OCI-LY3 (cell line): ENCODE results near the gene PPIP5K2.

Source experiments
- H2AFZ ChIP-seq: fragments of 200-600, 300-600 bp; shearing (Covaris generic); 2 replicates; pipeline ENCODE4 v1.6.0; 2014; ENCODE audit warnings: antibody characterized with exemption, low read depth, low read length
- H3K27ac ChIP-seq: fragments of 200-600, 300-600 bp; sonication (generic); 2 replicates; pipeline ENCODE4 v1.5.1; 2014; ENCODE audit warnings: mild to moderate bottlenecking, low read length, moderate library complexity, mixed read lengths
- H3K27me3 ChIP-seq: fragments of 200-600, 300-600 bp; sonication (generic); 2 replicates; pipeline ENCODE4 v1.6.1; 2014; ENCODE audit warnings: low read depth, low read length, mixed read lengths
- H3K36me3 ChIP-seq: fragments of 200-600, 300-600 bp; sonication (generic); replicated peaks from 2 replicates; pipeline ENCODE3; 2014; ENCODE audit warnings: low read depth, low read length, mixed read lengths
- H3K4me1 ChIP-seq: fragments of 300-600, 200-600 bp; sonication (generic); 2 replicates; pipeline ENCODE4 v1.6.1; 2014; ENCODE audit warnings: low read length, mixed read lengths
- H3K4me2 ChIP-seq: fragments of 200-600, 300-600 bp; sonication (generic); 2 replicates; pipeline ENCODE4 v1.6.1; 2014; ENCODE audit warnings: low read length, mixed read lengths
- H3K4me3 ChIP-seq: fragments of 300-600, 200-600 bp; sonication (generic); 2 replicates; pipeline ENCODE4 v1.5.1; 2014; ENCODE audit warnings: antibody characterized with exemption, mild to moderate bottlenecking, low read length, moderate library complexity
- H3K79me2 ChIP-seq: fragments of 300-600, 200-600 bp; shearing (Covaris generic); 2 replicates; pipeline ENCODE4 v1.6.1; 2014; ENCODE audit warnings: mild to moderate bottlenecking, low read length, mixed read lengths
- H3K9ac ChIP-seq: fragments of 300-600, 200-600 bp; shearing (Covaris generic); 2 replicates; pipeline ENCODE4 v1.6.0; 2014; ENCODE audit warnings: mild to moderate bottlenecking, low read length, moderate library complexity
- H3K9me3 ChIP-seq: fragments of 200-600, 300-600 bp; shearing (Covaris generic); 2 replicates; pipeline ENCODE4 v1.6.1; 2014; ENCODE audit warnings: low read length, mixed read lengths; ENCODE audit not compliant: insufficient read depth
- H4K20me1 ChIP-seq: fragments of 200-600, 300-600 bp; sonication (generic); 2 replicates; pipeline ENCODE4 v1.6.1; 2016; ENCODE audit warnings: low read length, mixed read lengths; ENCODE audit not compliant: insufficient read depth
- EZH2phosphoT487 ChIP-seq: fragments of 200-600 bp; shearing (Covaris generic); IDR thresholded peaks from 2 replicates; pipeline ENCODE4 v1.6.1; 2018; ENCODE audit warnings: antibody characterized with exemption, mixed run types, low read depth
- TF ChIP-seq, protein P1 (sequence below): fragments of 200-600, 300-600 bp; sonication (generic); IDR thresholded peaks from 2 replicates; pipeline ENCODE4 v1.5.1; 2014; ENCODE audit warnings: antibody characterized with exemption, low read length, low read depth

The PPIP5K2 gene

DNA sequence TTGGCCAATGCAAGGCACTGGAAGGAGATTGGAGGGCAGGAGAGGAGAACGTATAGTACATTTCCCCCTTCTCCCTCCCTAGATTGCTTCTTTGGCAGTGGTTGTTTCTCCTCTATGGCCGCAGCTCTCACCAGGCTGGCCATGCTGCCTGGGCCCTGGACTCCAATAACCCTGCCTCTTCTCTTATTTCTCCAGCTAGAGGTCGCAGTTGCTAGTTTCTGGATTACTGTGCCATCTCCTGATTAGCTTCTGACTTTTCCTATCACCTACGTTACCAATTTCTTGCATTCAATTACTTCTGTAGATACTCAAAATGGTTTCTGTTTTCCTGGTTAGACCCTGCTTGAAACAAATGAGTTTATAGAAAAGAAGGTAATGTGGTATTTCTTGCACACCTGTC, 136.1 kb downstream of the PPIP5K2 start:
- TF ChIP-seq, protein P1, sequence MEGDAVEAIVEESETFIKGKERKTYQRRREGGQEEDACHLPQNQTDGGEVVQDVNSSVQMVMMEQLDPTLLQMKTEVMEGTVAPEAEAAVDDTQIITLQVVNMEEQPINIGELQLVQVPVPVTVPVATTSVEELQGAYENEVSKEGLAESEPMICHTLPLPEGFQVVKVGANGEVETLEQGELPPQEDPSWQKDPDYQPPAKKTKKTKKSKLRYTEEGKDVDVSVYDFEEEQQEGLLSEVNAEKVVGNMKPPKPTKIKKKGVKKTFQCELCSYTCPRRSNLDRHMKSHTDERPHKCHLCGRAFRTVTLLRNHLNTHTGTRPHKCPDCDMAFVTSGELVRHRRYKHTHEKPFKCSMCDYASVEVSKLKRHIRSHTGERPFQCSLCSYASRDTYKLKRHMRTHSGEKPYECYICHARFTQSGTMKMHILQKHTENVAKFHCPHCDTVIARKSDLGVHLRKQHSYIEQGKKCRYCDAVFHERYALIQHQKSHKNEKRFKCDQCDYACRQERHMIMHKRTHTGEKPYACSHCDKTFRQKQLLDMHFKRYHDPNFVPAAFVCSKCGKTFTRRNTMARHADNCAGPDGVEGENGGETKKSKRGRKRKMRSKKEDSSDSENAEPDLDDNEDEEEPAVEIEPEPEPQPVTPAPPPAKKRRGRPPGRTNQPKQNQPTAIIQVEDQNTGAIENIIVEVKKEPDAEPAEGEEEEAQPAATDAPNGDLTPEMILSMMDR = peak; percentile 36
- no peak for TF ChIP-seq EZH2phosphoT487
- Histone ChIP-seq H3K27me3 (no peaks in the 10 kb centered on the region), H3K4me1 (peaks cover 10% of the 10 kb centered on the region), H2AFZ (no peak overlapping the region), H4K20me1 (peaks cover 2% of the 10 kb centered on the region; the same call in 1 of the 2 replicates), H3K4me3 (no peak overlapping the region), H3K79me2 (peaks cover 19% of the 10 kb centered on the region), H3K27ac (no peak overlapping the region), H3K4me2 (no peak overlapping the region), H3K9me3 (no peaks in the 10 kb centered on the region), H3K9ac (no peak overlapping the region), H3K36me3 (no peaks in the 10 kb centered on the region)

DNA sequence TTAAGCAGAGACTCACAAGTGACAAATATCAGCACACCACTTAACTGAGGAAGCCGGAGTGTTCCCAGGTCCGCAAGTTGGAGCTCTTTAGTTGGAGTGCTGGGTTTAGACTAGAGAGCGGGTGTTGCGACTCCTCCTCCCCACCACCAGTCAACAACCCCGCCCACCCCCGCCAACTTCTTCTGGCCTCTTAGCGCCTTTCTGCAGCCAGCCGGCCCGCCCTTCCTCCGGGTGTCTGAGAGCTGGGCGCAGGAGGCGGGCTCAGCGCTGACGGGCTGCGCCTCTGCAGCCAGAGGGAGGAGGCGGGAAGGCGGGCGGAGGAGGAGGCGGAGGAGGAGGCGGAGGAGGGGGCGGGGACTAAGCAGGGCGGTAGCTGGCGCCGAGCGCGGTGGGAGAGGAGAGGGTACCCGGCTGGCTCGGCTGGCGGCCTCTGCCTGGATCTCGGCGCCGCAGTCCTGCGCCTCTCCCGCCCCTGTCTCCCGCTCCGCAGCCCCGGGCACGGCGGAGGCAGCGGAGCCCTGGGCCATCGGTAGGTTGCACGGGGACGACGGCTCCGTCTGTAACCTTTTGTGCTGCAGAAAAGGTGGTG, 138.4 kb downstream of the PPIP5K2 start, which contains the start of gene MACIR:
MACIR (plus strand) TSS at position 396 of the 589 bp plus-strand sequence. CDS start 17,157 bp downstream, outside the sequence.
- peaks cover 22% of the 10 kb centered on the region for H4K20me1 ChIP-seq
- H3K36me3 ChIP-seq = no peaks in the 10 kb centered on the region
- peak within 1 kb of the TSS; percentile 81 for H3K9ac ChIP-seq
- no peaks in the 10 kb centered on the region for H3K9me3 ChIP-seq
- H3K4me2 ChIP-seq = peak within 1 kb of the TSS; percentile 83
- peak within 1 kb of the TSS; percentile 96 for H3K4me3 ChIP-seq
- H3K79me2 ChIP-seq = peaks cover 42% of the 10 kb centered on the region
- peak within 1 kb of the TSS; percentile 74; the same call in 1 of the 2 replicates for H2AFZ ChIP-seq
- peak within 1 kb of the TSS; percentile 74 for H3K27ac ChIP-seq
- no peaks in the 10 kb centered on the region for H3K27me3 ChIP-seq
- peaks cover 27% of the 10 kb centered on the region for H3K4me1 ChIP-seq
- no peak for TF ChIP-seq EZH2phosphoT487
- TF ChIP-seq, protein P1 = no peak

DNA sequence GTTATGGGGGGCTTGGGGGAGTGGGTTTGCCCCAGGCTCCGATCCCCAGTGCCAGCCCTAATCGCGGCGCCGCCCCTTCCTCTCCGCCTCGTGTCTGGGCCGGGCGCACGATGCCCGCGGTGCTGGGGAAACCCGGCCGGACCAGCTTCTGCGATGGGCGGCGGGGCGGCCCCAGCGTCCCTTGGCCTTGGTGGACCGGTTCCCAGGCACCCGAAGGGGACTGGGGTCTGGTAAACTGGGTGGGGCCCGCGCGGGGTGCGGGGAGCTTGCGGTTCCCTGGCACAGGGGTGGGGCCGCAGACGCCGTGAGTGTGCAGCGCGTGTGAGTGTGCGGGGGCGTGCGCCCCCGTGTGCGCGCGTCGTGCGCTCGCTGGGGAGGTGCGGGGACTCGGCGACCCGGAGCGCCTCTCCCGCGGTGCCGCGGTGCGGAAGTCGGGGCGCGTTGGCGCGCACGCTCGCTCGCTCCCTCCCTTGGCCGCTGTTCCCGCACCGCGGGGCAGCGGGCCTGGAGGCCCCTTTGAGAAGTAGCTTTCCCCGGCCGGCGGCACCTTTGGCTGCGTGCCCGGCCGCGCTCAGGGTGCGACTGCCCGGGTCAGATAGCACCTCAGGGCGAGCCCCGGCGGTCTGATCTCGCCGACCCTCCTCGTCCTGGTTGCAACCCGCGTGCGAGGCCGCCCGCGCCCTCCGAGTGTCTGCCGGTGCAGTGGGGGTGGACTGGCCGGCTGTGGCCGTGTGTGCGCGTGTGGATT, 139.0 kb downstream of the PPIP5K2 start:
- no peaks in the 10 kb centered on the region for H3K36me3 ChIP-seq
- H4K20me1 ChIP-seq = peaks cover 28% of the 10 kb centered on the region
- peaks cover 49% of the 10 kb centered on the region for H3K79me2 ChIP-seq
- H3K27me3 ChIP-seq = no peaks in the 10 kb centered on the region
- H3K4me1 ChIP-seq = peaks cover 27% of the 10 kb centered on the region
- H3K27ac ChIP-seq = peak overlapping the region; percentile 74
- H3K9me3 ChIP-seq = no peaks in the 10 kb centered on the region
- H3K4me3 ChIP-seq = peak overlapping the region; percentile 96
- peak overlapping the region; percentile 51; the same call in 1 of the 2 replicates for H2AFZ ChIP-seq
- H3K9ac ChIP-seq = peak overlapping the region; percentile 81
- TF ChIP-seq, protein P1 = no peak
- TF ChIP-seq EZH2phosphoT487 = no peak
- peak overlapping the region; percentile 83 for H3K4me2 ChIP-seq

DNA sequence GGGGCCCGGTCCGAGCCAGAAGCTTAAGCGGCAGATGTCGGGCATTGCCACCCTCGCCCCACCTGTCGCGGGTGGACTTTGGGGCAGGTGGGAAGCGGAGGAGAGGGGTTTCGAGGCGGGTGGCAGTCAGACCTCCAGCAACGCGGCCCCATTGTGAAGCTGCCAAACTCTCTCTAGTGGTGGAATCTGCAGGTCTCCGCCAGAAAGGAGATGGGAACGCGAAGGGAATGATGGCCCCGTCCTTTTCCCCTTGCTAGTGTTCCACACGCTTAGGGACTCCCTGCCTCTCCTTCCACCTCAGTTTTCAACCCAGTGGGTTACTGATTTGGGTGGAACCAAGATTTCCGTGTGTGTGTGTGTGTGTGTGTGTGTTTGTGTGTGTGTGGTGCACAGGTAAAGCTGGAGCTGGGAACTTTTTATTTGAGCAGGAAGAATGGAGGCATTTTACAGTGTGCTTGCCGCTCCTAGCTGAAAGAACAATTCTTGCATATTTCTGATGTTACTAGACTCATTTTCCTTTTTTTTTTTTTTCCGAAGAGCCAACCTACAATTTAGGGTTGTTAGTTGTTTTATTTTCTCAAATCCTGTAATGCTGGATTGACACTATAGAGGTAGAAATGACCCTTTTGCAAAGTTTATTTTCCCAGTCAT, 139.7 kb downstream of the PPIP5K2 start:
- H3K4me2 ChIP-seq = peak overlapping the region; percentile 83
- peak overlapping the region; percentile 81 for H3K9ac ChIP-seq
- peak overlapping the region; percentile 74 for H3K27ac ChIP-seq
- TF ChIP-seq, protein P1 = no peak
- H3K27me3 ChIP-seq = no peaks in the 10 kb centered on the region
- H3K4me1 ChIP-seq = peaks cover 27% of the 10 kb centered on the region
- peaks cover 54% of the 10 kb centered on the region for H3K79me2 ChIP-seq
- H3K36me3 ChIP-seq = no peaks in the 10 kb centered on the region
- peaks cover 32% of the 10 kb centered on the region for H4K20me1 ChIP-seq
- H2AFZ ChIP-seq = no peak overlapping the region; the same call in 1 of the 2 replicates
- H3K9me3 ChIP-seq = no peaks in the 10 kb centered on the region
- H3K4me3 ChIP-seq = peak overlapping the region; percentile 96
